ENCODE data around the gene GTSF1L.

The GTSF1L gene

GRCh38 chr20:43723186-43723585 lies 3.6 kb downstream of the GTSF1L start:
- H3K27me3 ChIP-seq (ENCODE audit: control insufficient read depth, insufficient read depth, low read length) = no peaks in the 10 kb centered on the region
- no peaks in the 10 kb centered on the region for H3K4me1 ChIP-seq (ENCODE audit: control insufficient read depth, insufficient read depth, low read length)
- no peak overlapping the region for H3K4me3 ChIP-seq (ENCODE audit: low read length)
- no peaks in the 10 kb centered on the region for H3K9me3 ChIP-seq (ENCODE audit: control insufficient read depth, low read length)
- H3K36me3 ChIP-seq (ENCODE audit: control insufficient read depth, insufficient read depth, low read length) = no peaks in the 10 kb centered on the region
- no peak overlapping the region for H3K9ac ChIP-seq (ENCODE audit: low read length)

GRCh38 chr20:43722153-43722505 lies 4.7 kb downstream of the GTSF1L start:
- Histone ChIP-seq H3K4me1 (ENCODE audit: control insufficient read depth, insufficient read depth, low read length) (no peaks in the 10 kb centered on the region), H3K9me3 (ENCODE audit: control insufficient read depth, low read length) (no peaks in the 10 kb centered on the region), H3K9ac (ENCODE audit: low read length) (no peak overlapping the region), H3K27me3 (ENCODE audit: control insufficient read depth, insufficient read depth, low read length) (no peaks in the 10 kb centered on the region), H3K4me3 (ENCODE audit: low read length) (no peak overlapping the region), H3K36me3 (ENCODE audit: control insufficient read depth, insufficient read depth, low read length) (no peaks in the 10 kb centered on the region)

- Histone ChIP-seq H3K4me1 (ENCODE audit: control insufficient read depth, insufficient read depth, low read length) (no peaks in the 10 kb centered on the region), H3K4me3 (ENCODE audit: low read length) (no peak overlapping the region), H3K27me3 (ENCODE audit: control insufficient read depth, insufficient read depth, low read length) (no peaks in the 10 kb centered on the region), H3K9me3 (ENCODE audit: control insufficient read depth, low read length) (no peaks in the 10 kb centered on the region), H3K9ac (ENCODE audit: low read length) (no peak overlapping the region), H3K36me3 (ENCODE audit: control insufficient read depth, insufficient read depth, low read length) (no peaks in the 10 kb centered on the region)
Observed at GRCh38 chr20:43721429-43722152, 5.2 kb downstream of the GTSF1L start.

GRCh38 chr20:43721097-43721428 lies 5.7 kb downstream of the GTSF1L start:
- Histone ChIP-seq H3K27me3 (ENCODE audit: control insufficient read depth, insufficient read depth, low read length) (no peaks in the 10 kb centered on the region), H3K9me3 (ENCODE audit: control insufficient read depth, low read length) (no peaks in the 10 kb centered on the region), H3K9ac (ENCODE audit: low read length) (no peak overlapping the region), H3K4me3 (ENCODE audit: low read length) (no peak overlapping the region), H3K4me1 (ENCODE audit: control insufficient read depth, insufficient read depth, low read length) (no peaks in the 10 kb centered on the region), H3K36me3 (ENCODE audit: control insufficient read depth, insufficient read depth, low read length) (no peaks in the 10 kb centered on the region)

GRCh38 chr20:43720007-43720406 lies 6.8 kb downstream of the GTSF1L start:
- Histone ChIP-seq H3K9me3 (ENCODE audit: control insufficient read depth, low read length) (no peaks in the 10 kb centered on the region), H3K27me3 (ENCODE audit: control insufficient read depth, insufficient read depth, low read length) (no peaks in the 10 kb centered on the region), H3K36me3 (ENCODE audit: control insufficient read depth, insufficient read depth, low read length) (no peaks in the 10 kb centered on the region), H3K4me1 (ENCODE audit: control insufficient read depth, insufficient read depth, low read length) (no peaks in the 10 kb centered on the region), H3K4me3 (ENCODE audit: low read length) (no peak overlapping the region), H3K9ac (ENCODE audit: low read length) (no peak overlapping the region)

- Histone ChIP-seq H3K9me3 (ENCODE audit: control insufficient read depth, low read length) (no peaks in the 10 kb centered on the region), H3K4me3 (ENCODE audit: low read length) (no peak overlapping the region), H3K27me3 (ENCODE audit: control insufficient read depth, insufficient read depth, low read length) (no peaks in the 10 kb centered on the region), H3K4me1 (ENCODE audit: control insufficient read depth, insufficient read depth, low read length) (no peaks in the 10 kb centered on the region), H3K9ac (ENCODE audit: low read length) (no peak overlapping the region), H3K36me3 (ENCODE audit: control insufficient read depth, insufficient read depth, low read length) (no peaks in the 10 kb centered on the region)
Observed at GRCh38 chr20:43717616-43717995, 9.2 kb downstream of the GTSF1L start.

GRCh38 chr20:43716757-43717615 lies 9.8 kb downstream of the GTSF1L start:
- Histone ChIP-seq H3K9ac (ENCODE audit: low read length) (no peak overlapping the region), H3K36me3 (ENCODE audit: control insufficient read depth, insufficient read depth, low read length) (no peaks in the 10 kb centered on the region), H3K27me3 (ENCODE audit: control insufficient read depth, insufficient read depth, low read length) (no peaks in the 10 kb centered on the region), H3K4me3 (ENCODE audit: low read length) (no peak overlapping the region), H3K9me3 (ENCODE audit: control insufficient read depth, low read length) (no peaks in the 10 kb centered on the region), H3K4me1 (ENCODE audit: control insufficient read depth, insufficient read depth, low read length) (no peaks in the 10 kb centered on the region)

- H3K36me3 ChIP-seq (ENCODE audit: control insufficient read depth, insufficient read depth, low read length) = no peaks in the 10 kb centered on the region
- no peak overlapping the region for H3K9ac ChIP-seq (ENCODE audit: low read length)
- no peaks in the 10 kb centered on the region for H3K4me1 ChIP-seq (ENCODE audit: control insufficient read depth, insufficient read depth, low read length)
- no peak overlapping the region for H3K4me3 ChIP-seq (ENCODE audit: low read length)
- no peaks in the 10 kb centered on the region for H3K27me3 ChIP-seq (ENCODE audit: control insufficient read depth, insufficient read depth, low read length)
- no peaks in the 10 kb centered on the region for H3K9me3 ChIP-seq (ENCODE audit: control insufficient read depth, low read length)
Observed at GRCh38 chr20:43716123-43716522, 10.7 kb downstream of the GTSF1L start.

- Histone ChIP-seq H3K4me1 (ENCODE audit: control insufficient read depth, insufficient read depth, low read length) (no peaks in the 10 kb centered on the region), H3K4me3 (ENCODE audit: low read length) (no peak overlapping the region), H3K27me3 (ENCODE audit: control insufficient read depth, insufficient read depth, low read length) (no peaks in the 10 kb centered on the region), H3K36me3 (ENCODE audit: control insufficient read depth, insufficient read depth, low read length) (no peaks in the 10 kb centered on the region), H3K9me3 (ENCODE audit: control insufficient read depth, low read length) (no peaks in the 10 kb centered on the region), H3K9ac (ENCODE audit: low read length) (no peak overlapping the region)
Observed at GRCh38 chr20:43715511-43715910, 11.3 kb downstream of the GTSF1L start.

GRCh38 chr20:43715044-43715443 lies 11.8 kb downstream of the GTSF1L start:
- Histone ChIP-seq H3K36me3 (ENCODE audit: control insufficient read depth, insufficient read depth, low read length) (no peaks in the 10 kb centered on the region), H3K9ac (ENCODE audit: low read length) (no peak overlapping the region), H3K27me3 (ENCODE audit: control insufficient read depth, insufficient read depth, low read length) (no peaks in the 10 kb centered on the region), H3K4me1 (ENCODE audit: control insufficient read depth, insufficient read depth, low read length) (no peaks in the 10 kb centered on the region), H3K9me3 (ENCODE audit: control insufficient read depth, low read length) (no peaks in the 10 kb centered on the region), H3K4me3 (ENCODE audit: low read length) (no peak overlapping the region)

- Histone ChIP-seq H3K4me3 (ENCODE audit: low read length) (no peak overlapping the region), H3K4me1 (ENCODE audit: control insufficient read depth, insufficient read depth, low read length) (no peaks in the 10 kb centered on the region), H3K9ac (ENCODE audit: low read length) (no peak overlapping the region), H3K36me3 (ENCODE audit: control insufficient read depth, insufficient read depth, low read length) (no peaks in the 10 kb centered on the region), H3K27me3 (ENCODE audit: control insufficient read depth, insufficient read depth, low read length) (no peaks in the 10 kb centered on the region), H3K9me3 (ENCODE audit: control insufficient read depth, low read length) (no peaks in the 10 kb centered on the region)
Observed at GRCh38 chr20:43711098-43711654, 15.6 kb downstream of the GTSF1L start.

- Histone ChIP-seq H3K27me3 (ENCODE audit: control insufficient read depth, insufficient read depth, low read length) (no peaks in the 10 kb centered on the region), H3K36me3 (ENCODE audit: control insufficient read depth, insufficient read depth, low read length) (no peaks in the 10 kb centered on the region), H3K9me3 (ENCODE audit: control insufficient read depth, low read length) (no peaks in the 10 kb centered on the region), H3K4me1 (ENCODE audit: control insufficient read depth, insufficient read depth, low read length) (no peaks in the 10 kb centered on the region), H3K9ac (ENCODE audit: low read length) (no peak overlapping the region), H3K4me3 (ENCODE audit: low read length) (no peak overlapping the region)
Observed at GRCh38 chr20:43710370-43711044, 16.3 kb downstream of the GTSF1L start.

All from mucosa of stomach (tissue), 1 donor.